GM18526 (cell line): Measurements from ENCODE around the gene TNIK.

Experiments used
- POLR2A ChIP-seq: IDR thresholded peaks from 3 replicates; pipeline ENCODE4 v1.6.1; 2011; ENCODE audit not compliant: insufficient read length; ENCODE audit errors: extremely low read depth

The TNIK gene

DNA sequence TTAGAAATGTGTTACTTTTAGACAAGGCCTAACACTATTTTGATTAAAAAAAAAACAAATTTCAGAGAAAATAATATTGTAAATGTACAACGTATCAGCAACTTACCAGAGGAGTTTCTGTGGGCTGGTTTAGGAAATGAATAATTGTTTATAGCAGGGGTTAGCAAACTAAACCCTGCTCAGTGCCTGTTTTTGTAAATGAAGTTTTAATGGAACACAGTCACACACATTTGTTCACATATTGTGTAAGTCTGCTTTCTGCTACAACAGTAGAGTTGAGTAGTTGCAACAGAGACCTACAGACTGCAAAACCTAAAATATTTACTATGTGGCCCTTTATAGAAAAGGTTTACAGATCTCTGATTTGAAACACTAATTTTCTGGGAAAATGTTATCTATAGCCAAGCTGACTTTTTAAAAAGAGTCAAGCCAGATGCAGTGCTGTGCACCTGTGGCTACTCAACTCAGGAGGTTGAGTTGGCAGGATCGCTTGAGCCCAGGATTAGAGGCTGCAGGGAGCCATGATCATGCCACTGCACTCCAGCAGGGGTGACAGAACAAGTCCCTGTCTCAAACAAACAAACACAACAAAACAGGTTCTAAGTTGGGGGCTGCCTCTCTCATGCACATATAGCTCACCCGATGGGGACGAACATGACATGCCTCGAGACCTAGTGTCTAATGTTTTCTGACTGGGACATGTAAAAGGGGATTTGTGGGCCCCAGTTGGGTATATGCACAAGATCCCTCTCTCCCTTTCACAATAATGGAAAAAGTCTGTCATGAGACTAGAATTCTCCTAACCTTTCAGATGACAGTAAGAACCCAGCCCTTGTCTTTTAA, 182.5 kb downstream of the TNIK start:
- TF ChIP-seq POLR2A = no peak

DNA sequence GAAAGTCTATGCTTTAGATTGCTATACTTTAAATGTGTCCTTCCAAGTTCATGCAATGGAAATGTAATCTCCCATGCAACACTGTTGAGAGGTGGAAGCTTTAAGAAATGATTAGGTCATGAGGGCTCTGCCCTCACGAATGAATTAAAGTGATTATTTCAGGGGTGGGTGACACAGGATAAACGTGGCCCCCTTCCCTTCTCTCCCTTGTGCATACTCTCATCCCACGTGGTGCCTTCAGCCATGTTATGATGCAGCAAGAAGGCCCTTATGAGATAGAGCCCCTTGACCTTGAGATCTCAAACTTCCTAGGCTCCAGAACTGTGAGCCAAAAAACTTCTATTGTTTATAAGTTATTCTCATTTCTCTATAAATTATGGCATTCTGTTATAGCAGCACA, 183.3 kb downstream of the TNIK start:
- no peak for TF ChIP-seq POLR2A

DNA sequence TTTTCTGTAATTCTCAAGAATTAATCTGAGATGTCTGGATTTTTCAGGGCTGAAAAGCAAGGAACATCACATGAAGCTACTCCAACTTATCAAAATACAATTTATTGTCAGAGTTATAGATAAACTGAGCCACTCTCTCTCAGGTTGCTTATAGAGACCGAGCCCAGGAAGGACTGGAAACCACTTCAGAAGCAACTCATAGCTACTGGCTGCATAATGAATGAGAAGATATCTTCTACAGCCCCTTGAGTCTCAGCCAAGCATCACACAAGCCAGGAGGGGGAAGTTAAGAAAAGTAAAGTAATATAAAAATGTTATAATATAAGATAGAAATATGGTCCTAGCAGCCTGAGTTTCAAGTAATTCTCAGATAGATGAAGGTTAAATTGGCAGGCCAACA, 186.0 kb downstream of the TNIK start:
- TF ChIP-seq POLR2A = no peak

DNA sequence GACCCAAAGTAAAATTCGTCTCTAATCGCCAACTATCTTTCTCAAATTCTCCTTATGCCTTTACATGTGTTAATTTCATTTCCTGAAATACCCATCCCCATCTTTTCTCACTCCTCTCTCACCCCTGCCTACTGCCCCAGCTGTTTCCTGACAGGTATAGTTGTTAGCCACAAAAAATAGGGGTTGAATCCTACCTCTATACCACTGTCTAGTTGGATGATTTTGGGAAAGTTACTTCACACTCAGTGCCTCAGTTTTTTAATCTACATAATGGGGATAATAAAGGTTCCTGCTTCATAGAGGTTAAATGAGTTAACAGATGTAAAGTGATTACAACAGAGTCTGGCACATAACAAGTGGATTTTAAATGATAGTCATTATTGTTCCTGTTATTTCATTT, 189.7 kb downstream of the TNIK start:
- no peak for TF ChIP-seq POLR2A

DNA sequence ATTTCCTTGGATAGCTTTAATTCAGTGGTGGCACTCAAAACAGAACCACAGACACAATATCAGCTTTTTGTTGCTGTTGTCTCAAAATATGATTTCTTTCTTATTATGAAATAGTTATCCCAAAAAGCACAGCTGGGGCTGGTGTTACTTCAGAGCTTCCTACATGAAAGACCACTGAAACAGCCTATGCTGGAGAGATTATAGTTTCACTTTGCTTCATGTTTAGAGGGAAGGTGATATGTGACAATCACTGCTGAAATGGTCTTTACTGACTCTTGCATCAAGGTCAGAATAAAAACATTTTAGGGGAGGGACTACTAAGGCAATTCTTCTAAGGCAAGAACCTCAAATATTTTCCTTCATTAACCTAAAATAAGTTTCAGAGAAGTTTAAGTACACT, 190.7 kb downstream of the TNIK start:
- TF ChIP-seq POLR2A = no peak

DNA sequence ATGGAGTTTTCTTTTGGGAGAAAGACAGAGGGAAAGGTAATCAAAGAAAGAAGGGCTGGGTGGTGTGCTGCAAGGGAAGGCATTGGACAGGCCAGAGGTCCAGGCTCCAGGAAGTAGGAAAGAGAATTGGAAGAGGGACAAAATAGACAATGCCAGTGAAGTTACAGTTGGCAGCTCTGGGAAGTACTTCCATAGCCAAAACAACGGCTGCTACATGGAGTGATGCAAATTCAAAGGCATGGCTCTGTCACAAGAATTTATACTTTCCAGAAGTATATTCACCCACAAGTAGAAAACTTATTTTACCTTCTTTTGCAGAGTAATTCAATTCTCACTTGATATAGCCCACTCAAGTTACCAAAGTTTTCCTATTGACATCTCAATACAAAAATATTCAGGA, 191.5 kb downstream of the TNIK start:
- no peak for TF ChIP-seq POLR2A

DNA sequence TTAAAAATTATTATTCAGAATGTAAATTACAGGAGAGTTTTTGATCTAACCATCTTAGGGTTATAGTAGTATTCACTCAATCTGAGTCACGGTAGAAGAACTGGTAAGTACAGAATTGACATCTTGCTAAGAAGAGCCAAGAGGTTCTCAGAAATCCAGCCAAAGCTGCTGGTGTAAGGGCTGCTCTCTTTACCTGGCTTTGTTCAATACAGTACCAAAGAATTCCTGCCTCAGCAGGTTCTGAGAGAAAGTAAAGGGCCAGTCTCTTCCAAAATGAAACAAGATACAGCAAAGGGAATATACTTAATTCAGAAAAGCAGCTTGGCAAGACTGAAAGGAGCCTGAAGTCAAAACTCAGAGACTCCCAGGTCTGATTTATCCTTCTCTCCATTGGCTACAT, 193.1 kb downstream of the TNIK start:
- no peak for TF ChIP-seq POLR2A

DNA sequence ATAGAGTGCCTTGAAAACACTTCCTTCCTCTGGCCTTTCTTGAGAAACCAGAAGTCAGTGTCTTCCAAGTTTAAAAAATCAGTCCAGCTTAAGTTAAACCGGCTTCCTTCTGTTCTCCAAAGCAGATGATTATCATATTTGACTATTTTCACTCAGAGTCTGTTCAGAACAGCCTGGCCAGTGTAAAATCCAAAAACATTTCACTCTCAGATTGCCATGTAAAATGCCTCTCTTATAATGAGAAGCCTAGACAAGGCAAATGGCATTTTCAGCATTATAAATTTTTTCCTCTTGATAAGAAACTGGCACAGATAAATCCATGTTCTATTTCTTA, 193.5 kb downstream of the TNIK start:
- no peak for TF ChIP-seq POLR2A

DNA sequence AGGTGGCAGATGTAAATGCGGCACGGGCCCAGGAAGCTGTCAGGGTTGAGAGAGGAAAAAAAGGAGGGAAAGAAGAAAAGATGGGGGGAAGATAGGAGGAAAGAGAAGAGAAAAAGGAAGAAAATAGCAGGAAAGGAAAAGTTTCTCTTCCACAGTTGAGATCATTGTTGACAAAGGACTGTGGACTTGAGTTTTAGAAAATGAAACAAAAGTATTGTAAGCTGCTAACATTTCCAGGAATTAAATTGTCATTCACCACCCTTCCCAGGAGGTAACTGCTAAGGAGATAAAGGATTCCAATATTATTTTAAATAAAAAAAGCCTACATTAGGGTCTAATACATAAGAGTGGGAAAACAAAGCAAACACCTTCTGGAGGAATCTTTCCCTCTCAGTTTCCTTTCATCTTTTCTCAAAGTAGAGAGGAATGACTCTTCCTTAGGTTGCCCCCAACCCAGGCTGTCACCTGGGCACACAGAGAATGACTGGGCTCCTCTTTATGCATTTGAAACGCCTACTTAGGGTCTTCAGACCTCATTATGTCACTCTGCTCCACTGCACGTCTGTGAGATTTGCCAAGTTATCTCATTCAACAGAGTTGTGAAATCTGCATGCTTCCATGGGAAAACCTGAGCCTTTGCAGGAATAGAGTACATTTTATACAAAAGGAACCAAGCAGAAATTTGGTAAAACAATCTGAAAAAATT, 194.0 kb downstream of the TNIK start:
- no peak for TF ChIP-seq POLR2A

DNA sequence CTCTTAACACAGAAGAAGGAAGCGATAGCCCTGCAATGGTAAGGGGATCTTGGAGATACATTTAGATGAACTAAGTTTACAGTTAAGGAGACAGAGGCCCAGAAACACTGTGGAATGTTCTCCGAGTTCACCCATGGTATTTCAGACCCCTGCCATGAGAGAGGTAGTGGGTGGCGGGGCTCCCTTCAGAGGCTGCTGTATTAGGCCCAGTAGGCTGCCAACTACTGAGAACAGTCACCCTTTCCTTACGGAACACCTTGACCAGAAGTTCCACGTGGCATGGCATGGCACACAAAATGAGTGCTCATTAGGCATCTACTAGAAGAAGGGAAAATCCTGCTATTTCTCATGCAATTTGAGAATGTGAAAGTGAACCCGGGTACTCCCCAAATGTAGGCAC, 195.4 kb downstream of the TNIK start:
- no peak for TF ChIP-seq POLR2A

DNA sequence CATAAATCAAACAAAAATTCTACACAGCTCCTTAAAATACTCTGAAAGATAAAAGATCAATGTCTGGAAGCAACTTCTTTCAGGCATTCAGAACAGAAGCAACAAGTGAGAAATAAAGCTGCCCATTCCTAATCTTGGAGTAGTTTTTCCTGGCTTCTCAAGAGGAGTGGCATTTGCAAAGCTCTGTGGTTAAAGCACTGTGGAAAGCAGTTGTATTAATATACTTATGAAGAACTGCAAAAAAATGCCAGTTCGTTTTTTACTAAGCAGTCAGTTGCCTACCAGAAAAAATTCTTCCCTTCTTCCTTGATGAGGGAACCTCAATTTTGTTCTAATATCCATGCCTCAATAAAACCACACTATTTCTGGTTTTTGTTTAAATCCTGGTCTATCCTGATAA, 197.8 kb downstream of the TNIK start:
- no peak for TF ChIP-seq POLR2A

DNA sequence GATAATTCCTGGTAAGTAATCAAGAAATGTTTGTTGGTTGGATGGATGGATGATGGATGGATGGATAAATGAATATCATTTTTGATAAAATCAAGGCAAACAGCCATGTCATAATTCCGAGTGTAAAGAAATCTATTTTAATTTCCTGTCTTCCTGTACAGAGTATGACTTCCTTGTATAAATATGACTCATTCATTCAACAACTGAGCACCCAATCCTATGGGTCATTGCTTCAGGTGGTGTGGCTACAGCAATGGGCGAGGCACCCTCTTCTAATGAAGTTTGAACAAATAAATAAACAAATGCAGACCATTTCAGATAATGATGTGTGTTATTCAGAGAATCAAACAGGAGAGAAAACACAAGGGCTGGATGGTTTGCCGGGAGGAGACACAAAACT, 198.7 kb downstream of the TNIK start:
- no peak for TF ChIP-seq POLR2A

DNA sequence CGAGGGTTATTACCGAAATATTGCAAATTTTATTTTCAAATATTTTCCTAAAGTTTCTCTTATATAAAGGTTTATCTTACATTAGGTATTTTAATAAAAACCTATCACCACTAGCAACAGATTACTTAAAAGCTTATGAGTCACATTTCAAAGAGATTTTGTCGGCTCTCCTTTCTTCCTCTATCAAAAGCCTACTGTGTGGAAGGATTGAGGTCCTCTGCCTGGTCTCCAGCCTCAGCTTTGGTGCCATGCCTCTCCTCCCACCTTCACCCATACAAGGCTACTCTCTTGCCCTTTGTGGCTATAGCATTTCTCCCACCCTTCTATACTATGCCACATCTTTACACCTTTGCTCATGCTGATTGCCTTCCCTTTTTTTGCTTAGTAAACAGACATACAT, 199.3 kb downstream of the TNIK start:
- TF ChIP-seq POLR2A = no peak

DNA sequence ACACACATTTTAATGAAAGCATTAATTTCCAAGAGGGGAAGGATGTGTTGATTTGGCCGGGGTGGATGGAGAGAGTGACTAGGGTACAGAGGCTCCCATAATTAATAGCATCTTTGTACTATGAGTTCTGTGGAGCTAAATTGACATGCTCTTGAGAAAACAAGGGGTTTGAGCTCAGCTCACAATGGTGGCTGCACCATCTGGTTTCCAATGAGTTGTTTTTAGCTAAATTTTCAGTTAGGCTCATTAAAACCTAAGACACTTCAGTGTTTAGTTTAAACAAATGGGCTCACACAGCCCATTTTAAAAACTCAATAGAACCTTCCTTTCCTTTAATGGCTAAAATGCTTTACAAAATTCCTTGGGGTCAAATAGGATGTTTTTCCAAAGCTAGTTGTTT, 199.7 kb downstream of the TNIK start:
- no peak for TF ChIP-seq POLR2A

DNA sequence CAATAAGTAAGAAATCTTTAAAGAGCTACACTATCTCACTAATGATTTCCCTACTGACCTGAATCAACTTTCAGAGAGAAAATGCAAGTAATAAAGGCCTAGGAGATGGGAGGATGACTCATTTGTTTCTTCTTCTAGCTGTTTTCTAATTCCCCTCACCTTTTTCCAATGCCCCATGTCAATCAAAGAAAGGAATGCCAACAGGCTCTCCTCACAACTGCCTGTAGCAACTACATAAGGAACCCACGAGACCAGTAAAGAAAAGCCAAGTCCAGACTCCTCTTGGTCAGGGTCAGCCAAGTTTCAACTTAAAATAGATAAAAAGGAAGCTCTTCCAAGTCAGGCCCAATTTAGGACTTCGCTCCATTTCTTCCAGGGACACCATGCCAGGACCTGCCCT, 201.9 kb downstream of the TNIK start:
- TF ChIP-seq POLR2A = no peak

DNA sequence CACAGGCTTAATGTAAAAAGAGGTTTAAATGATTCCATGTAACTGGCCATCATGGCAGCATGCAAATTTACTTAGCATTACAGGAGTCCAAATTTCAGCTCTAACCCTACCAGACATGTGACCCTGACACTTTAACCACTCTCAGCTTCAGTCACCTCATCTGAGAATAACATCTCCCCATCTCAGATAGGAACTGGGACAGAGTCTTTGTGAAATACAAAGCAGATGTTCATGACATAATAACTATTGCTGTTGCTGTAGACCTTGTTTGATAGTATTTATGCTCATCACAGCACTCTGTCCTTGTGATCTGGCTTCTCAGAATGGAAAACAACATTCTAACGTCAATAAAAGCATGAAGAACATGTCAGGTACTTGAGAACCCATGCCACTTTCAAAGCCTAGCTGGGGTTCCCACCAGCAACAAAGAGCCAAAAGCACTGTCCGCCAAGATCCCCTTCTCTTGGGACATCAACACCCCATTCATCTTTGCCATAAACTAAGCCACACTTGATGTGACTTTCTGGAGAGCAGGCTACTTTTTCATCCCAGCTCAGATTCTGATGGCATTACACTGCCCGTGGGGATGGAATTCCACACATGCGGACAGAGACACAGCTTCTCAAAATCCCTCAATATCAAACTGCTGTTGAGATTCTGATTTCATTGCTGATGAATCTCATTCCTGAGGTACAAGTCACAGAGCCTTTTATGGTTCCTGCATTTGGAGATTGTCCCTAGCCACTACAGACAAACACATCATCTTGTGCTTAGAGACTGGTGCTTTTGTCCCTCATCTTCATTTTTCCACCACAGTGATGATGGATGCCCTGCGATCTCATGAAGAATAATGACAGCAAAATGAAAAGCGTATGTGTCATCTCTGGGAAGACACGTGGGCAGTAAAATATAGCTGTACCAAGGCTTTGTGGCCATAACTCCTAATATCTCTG, 202.7 kb downstream of the TNIK start:
- TF ChIP-seq POLR2A = no peak
